SK-N-SH treated with all-trans-retinoic acid at 6 μM for 48 hours (cell line): Measurements from ENCODE around the gene NPB.

Experiments
- BACH2 ChIP-seq: fragments of 250-450 bp; sonication (Bioruptor Pico); IDR thresholded peaks from 2 replicates; pipeline ENCODE4 v1.9.0; 2021; ENCODE audit warnings: mild to moderate bottlenecking, borderline replicate concordance
- CREB5 ChIP-seq: fragments of 250-450 bp; sonication (Bioruptor Pico); IDR thresholded peaks from 2 replicates; pipeline ENCODE4 v1.5.1; 2020; ENCODE audit warnings: low read depth, mild to moderate bottlenecking, moderate library complexity
- ZFP30 ChIP-seq: fragments of 450-650 bp; formaldehyde crosslinking; IDR thresholded peaks from 2 replicates; pipeline ENCODE4 v1.5.0; 2022; ENCODE audit warnings: mild to moderate bottlenecking, moderate library complexity
- ZNF8 ChIP-seq: fragments of 450-650 bp; formaldehyde crosslinking; IDR thresholded peaks from 2 replicates; pipeline ENCODE4 v1.5.0; 2020; ENCODE audit warnings: mild to moderate bottlenecking, moderate library complexity

GRCh38 chr17:81870981-81871386 lies 31.1 kb upstream of the NPB start, which contains the start of gene ARHGDIA:
- TF ChIP-seq ZFP30 (no peak), BACH2 (CRISPR knock-in tag) (no peak), ZNF8 (CRISPR knock-in tag) (no peak), CREB5 (CRISPR knock-in tag) (no peak)
